Activated CD4-positive, CD25-positive, alpha-beta regulatory T cell treated with anti-CD3 and anti-CD28 coated beads, Interleukin-2, amount 50 U/mL, for 72 hours (primary cell): Measurements from ENCODE around the gene KIF5B.
"Not testable (repeated sequence)": the region's sequence is repeated elsewhere in the genome, so short reads cannot be mapped to it uniquely, and the experiment has no call there.

Experiments used
- DNase-seq: peaks from one replicate; pipeline ENCODE4 v3.0.0; 2021

KIF5B gene

DNA sequence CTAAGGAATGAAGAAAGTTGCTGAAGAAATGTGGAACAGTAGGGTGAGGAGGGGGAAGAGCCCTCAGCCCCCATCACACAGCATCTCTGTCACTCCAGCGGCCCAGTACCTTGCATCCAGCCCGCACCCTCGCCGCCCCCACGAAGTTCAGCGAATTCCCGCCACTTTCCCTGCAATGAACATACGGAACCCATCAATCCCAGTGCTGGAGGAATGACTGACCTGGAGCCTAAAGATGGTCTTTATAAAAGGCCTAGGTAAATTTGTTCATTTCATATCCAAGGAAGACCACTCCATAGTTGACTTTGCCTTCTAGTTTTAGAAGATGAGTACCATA lies 779 bp upstream of the KIF5B start:
- DNase-seq = no peak

DNA sequence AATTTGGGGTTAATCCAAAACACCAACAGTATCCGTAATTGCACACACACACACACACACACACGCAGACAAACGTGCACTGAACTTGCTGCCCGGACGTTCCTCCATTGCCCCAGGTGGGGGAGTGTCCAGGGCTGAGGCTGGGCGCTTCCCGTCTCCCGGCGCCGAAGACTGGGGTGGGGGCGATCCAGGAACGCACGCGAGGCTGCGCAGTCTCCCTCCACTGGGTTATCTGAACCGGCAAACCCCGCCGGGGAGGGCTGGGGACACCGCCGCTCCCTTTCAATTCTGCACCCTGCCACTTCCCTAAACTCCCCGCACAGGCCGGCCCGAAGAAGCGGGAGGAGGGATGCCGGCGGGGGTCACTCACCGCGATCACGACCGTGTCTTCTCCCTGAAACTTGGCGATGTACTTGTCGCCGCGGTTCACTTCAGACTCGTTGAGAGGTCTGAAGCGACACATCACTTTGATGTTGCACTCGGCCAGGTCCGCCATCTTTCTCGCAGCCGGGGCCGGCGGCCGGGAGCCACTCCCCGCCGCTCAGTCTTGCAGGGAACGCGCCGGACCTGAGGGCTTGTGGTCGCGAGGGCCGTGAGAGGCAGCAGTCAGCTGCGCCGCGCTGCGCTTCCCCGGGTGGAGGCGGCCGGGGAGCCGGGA lies 618 bp downstream of the KIF5B start:
- no peak for DNase-seq

DNA sequence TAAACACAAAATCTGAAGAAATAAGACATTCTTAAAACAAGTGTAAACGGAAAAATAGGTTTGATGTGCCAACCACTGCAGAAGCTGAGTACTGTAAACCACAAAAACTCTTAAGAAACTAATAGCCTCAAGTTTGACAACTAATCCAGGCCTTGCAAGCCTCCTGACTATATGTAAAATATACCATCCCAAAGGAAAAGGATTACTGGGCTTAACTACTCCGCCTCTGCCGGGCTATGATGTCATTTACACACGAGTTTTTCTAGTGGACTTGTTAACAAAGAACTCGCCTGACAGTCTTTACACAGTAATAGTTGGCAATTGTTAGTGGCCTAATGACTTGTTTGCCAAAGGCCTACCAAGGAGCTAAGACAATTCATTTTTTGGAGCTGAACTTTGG lies 2.1 kb downstream of the KIF5B start:
- no peak for DNase-seq

DNA sequence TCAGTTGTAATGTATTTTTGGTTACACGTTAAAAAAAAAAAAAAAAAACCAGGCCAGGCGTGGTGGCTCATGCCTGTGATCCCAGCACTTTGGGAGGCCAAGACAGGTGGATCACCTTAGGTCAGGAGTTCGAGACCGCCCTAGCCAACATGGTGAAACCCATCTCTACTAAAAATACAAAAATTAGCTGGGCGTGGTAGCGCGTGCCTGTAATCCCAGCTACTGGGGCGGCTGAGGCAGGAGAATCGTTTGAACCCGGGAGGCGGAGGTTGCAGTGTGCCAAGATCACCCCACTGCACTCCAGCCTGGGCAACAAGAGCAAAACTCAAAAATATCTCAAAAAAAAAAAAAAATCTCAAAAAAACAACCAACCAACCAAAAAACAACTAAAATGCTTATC lies 2.8 kb downstream of the KIF5B start:
- DNase-seq = not testable (repeated sequence)

DNA sequence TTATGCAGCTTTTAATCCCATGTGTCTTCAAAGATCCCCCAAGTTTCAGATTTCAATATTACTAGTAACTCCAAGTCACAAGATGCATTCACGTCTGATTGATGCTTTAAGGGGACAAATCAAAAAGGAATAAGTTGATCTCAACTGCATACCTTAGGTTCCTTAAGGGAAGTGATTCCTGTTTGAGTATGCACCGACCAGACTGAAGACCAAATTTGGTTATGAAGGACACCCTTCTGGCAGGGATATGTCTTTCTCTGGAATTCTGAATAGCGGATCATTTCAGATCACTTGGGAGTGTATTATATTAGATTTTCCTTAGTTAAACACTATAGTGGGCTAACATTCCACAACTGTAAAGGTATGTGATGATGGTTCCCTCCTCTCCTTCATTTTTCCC lies 4.3 kb downstream of the KIF5B start:
- DNase-seq = no peak

DNA sequence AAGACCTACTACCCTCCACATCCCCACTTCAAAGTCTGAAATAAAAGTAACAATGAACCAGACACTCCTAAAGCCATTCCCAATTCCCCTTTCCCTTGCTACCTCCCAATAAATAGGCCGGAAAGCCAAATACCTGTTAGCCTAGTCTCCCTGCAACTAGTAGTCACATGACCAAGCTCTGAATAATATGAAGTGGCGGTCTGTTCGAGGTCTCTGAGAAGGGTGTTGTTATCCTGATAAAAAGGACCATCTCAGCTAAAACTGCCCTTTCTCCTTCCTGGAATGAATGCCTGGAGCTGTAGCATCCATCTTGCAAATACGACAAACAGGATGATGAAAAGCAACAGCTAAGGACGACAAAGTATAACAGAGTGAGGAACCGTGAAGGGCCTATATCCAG lies 6.0 kb downstream of the KIF5B start:
- no peak for DNase-seq

DNA sequence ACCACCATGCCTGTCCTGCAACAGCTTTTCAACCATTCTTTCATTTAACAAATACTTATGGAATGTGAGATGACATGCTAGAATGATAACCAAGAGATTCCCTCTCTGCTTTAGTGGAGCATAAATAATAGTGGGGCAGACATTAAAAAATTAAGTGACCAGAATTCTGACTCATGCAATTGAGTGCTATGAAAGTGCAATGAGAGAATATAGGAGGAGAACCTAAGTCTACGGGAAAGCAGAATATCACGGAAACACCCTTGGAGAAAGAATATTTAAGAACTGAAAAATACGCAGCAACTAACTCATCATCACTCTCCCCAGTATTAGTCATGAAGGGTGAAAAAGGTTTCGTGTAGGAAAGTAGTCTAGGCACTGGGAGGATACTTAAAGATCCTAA lies 7.1 kb downstream of the KIF5B start:
- DNase-seq = no peak

DNA sequence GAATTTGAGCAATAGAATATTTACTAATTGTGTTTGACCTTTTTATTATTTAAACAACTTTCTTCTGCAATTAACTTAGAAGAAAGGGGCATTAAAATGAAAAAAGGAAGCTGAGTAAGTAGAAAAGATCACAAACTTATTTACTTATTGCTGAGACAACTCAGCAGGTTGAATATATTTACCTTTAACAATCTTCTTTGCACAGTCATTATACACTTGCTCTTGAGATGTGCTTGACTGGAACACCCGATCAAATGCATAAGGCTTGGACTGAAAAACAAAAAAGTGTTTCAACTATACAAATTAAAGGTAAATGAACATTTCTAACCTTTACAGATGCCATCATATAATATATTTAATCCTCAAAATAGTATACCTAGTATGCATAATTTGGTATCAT lies 7.9 kb downstream of the KIF5B start:
- DNase-seq = no peak

DNA sequence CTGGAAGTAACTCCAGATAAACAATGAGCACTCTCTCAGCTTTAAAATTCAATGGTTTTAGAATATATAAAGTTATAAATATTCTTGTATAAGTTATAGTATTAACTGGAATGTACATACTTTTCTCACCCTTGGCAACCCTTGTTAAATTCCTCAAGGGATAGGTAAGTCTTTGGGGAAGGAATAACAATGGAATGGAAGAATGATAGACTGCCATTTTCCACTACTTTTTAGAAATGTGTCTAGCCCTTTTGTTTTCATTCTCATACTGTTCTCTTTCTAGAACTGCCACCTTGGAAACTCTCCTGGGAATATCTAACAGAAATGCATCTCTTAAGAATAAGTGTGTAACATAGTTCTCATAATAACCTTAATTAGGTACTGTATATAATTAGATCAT lies 8.3 kb downstream of the KIF5B start:
- DNase-seq = no peak

DNA sequence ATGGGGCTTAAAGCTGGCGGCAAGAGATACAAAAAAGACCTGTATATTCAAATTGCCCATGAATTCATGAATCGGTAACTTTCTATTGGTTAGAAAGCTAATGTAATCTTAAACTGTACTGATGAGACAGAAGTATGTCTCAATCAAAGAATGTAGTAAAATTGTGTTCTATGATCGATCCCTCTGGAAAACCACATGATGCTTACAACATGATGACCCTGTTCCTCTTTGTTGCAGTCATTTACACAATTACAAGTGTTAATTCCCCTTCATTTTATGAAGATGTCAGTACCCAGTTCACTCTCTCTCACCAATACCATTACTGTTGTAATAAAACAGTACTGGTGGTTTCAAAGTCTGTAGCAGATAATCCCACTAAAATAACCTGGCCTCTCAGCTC lies 10.1 kb downstream of the KIF5B start:
- no peak for DNase-seq

DNA sequence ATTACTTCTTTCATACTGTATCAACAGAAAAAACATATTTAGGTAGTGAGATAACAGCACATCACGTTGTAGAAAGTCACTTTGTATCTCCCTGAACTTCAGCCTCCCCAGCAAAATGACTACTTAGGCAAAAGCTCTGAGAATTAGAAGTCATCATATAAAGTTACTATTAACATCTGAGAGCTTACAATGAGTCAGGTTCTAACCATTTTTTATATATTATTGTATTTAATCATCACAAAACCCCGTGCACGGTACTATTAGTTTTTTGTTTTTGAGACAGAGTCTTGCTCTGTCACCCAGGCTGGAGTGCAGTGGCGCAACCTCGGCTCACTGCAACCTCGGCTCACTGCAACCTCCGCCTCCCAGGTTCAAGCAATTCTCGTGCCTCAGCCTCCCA lies 13.5 kb downstream of the KIF5B start:
- DNase-seq = not testable (repeated sequence)

DNA sequence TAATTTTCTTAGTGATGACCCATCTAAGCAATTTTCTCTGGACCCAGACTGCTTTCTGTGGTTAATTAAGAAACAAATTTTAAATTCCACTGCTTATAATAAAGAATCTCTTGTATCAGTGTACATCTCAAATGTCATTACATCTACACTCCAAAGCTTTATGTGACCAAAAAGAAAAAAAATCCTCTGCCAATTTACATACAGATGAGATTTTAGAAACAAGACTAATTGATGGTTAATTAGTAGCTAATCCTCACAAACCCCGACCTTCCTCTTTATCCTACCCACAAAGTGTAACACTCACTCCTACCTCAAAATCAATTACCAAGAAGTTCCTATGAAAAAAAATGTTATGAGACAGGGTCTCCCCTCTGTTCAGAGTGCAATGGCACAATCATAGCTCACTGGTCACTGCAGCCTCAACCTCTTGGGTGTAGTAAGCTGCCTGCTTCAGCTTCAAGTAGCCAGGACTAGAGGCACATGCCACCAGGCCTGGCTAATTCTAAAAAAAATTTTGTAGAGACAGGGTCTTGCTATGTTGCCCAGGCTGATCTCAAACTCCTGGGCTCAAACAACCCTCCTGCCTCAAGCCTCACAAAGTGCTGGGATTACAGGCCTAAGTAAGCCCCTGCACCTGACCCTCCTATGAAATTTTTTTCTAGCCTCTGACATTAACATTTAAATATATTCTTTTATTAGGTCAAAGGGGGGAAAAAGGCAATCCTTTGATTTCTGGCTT lies 14.8 kb downstream of the KIF5B start:
- no peak for DNase-seq

DNA sequence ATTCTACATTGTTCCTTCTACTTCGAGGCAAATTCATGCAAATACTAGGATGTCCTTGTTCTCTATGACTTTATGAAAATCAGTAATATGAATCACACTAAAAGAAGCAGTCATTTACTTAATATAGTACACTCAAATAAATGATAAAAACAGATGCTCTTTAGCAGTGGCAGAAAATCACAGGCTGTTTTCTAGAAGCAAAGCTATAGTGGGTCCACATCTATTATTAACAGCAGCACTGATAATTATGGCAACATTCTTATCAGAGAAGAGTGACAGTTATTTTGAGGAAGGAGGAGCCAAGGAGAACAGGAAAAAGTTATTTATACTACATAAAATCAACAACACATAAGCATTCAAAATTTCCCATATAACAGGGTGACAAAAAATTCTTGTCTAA lies 16.5 kb downstream of the KIF5B start:
- DNase-seq = no peak

DNA sequence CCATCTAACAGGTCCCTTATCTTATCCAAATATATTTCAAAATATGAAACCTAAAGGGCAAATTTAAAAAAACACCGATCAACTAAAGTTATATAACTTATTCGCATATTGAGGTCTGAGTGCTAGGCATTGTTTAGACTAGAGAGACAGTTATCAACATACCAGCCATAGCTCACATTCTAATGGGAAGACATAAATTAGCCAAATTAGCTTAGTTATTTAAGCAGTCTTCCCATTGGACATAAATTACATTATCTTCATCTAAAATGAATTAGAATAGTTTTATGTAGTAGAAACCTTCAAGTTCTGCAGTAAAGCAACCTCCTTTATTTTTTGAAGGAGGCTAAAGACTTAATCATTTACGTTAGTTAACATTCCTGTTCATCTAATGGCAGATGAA lies 17.4 kb downstream of the KIF5B start:
- DNase-seq = no peak

DNA sequence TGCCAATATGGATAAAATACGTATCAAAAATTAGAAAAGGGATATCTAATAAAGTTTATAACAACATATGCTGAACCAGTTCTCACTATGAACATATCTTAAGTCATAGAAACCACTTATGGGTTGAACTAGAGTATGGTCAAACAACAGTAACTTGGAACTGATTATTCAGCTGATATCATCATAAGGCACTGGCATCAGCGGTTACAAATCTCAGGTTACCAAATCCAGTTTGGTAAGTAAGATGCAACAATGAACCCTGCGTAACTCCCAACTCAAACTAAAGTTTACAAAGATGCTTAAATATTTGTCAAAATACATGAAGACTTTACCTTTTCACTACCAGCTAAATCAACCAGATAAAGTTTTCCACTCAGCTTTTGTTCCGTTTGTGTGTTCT lies 19.3 kb downstream of the KIF5B start:
- DNase-seq = no peak

DNA sequence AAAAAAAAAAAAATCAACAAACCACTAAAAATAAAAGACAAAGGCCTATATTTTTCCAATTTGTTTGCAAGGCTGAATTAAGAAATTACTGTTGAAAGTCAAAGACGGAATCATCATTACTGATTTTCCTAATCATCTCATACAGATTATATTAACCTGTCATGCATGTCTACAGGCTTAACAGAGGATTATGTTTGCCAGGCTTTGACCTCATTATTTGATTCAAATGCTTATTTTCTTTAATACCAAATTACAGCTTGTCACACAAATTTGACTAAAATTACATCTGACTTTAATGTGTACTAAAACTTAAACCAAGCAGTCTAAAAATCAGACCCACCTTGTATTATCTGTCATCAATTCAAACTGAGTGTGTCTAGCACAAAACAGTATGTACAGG lies 21.2 kb downstream of the KIF5B start:
- no peak for DNase-seq

DNA sequence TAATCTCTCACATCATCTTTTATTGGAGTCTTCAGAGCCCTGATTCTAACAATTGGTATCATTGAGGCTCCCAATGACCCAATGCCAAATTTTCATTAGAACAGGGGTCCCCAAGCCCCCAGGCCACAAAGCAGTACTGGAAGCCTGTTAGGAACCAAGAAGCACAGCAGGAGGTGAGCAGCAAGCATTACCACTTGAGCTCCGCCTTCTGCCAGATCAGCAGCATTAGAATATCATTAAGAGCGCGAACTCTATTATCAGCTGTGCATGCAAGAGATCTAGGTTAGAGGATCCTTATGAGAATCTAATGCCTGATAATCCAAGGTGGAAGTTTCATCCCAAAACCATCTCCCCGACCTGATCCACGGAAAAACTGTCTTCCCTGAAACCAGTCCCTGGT lies 23.1 kb downstream of the KIF5B start:
- DNase-seq = no peak

DNA sequence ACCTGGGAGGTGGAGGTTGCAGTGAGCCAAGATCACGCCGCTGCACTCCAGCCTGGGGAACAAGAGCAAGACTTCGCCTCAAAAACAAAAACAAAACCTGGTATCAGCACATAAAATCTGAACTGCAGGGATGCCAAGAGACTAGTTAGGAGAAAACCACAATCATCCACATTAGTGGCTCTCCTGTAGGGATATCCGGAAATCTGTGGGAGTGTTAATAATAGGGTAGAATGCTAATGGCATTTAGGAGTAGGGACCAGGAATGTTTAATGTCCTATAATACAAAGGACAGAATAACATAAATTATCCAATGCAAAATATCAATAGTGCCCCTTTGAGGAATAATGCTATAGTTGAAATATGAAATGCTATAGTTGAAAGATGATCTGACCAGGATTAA lies 24.3 kb downstream of the KIF5B start:
- no peak for DNase-seq

DNA sequence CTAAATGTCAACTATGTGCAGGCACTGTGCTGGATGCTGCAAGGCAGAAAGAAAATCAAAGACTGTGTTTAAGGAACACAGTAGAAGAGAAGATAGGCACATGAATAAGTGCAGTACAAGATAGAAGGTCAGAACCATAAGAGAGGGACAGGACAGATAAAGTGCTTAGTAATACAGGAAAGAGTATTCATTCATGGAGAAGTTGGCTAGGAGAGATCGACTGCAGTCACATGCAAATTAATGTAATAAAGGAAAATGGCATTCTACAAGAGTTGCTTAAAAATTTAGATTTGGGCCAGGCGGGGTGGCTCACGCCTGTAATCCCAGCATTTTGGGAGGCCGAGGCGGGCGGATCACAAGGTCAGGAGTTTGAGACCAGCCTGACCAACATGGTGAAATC lies 24.8 kb downstream of the KIF5B start:
- no peak for DNase-seq

DNA sequence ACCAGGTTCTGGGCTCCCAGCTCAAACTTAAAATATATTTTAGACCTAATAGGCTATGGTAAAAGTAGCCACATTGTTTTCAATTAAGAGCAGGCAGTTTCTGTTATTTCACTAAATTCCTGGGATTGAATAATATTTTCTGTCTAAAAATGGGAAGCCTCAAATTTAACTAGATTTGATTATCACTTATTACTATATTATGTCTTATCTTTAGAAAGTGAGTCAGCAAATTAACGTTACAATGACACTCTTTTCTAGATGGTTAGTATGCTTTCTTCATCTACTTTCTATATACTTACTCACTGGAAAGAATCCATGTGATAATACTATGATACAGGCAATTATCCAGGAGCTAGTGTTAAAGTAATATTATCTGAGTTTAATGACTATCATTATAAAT lies 27.5 kb downstream of the KIF5B start:
- no peak for DNase-seq

DNA sequence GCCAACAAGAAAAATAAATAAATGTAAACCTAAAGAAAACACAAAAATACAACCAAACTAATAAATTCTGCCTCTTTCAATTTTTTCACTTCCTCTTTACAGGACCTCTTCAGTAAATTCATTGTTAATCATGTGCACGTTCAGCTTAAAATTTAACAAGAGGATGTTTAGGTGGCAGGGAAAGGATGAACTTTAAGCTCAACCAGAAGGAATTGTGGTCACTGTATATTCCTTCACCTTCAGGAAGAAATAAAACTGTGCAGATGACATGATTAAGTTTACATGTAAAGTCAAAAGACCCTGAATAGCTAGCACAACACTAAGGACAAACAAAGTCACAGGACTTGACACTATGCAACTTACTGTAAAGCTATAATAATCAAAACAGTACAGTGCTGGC lies 33.0 kb downstream of the KIF5B start:
- no peak for DNase-seq

DNA sequence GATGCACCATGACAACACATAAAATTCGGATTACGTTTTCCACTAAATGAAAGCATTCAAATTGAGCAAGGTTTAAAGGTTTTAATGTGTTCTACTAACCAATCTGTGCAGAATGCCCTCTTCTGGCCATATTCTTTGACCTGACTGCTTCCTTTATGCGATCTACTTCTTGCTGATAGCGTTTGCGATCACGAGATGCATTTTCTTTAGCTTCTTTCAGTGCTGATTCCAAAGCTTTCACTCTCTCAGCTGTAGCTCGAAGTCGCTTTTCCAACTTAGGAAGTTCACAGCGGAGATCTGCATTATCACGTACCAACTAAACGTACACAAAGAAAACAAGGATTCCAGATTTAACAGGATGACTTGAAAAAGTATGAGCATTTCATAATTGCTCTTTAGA lies 39.2 kb downstream of the KIF5B start:
- no peak for DNase-seq

DNA sequence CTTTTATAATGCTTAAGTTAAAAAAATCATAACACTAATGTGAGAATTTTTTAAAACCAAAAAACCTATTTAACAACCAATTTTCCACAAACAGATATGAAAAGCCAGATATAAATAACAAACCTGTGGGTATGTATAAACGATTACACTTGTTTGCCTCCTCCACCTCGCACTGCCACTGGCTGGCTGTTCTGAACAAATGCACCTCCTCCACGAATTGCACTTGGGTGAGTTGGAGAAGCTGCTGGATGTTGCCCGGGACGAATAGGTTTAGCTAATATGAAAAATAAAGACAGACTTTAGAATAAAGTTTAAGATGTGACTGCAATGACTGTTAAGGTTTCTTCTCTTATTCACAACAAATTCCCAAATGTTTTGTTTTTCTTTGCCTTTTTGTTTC lies 40.8 kb downstream of the KIF5B start:
- no peak for DNase-seq

DNA sequence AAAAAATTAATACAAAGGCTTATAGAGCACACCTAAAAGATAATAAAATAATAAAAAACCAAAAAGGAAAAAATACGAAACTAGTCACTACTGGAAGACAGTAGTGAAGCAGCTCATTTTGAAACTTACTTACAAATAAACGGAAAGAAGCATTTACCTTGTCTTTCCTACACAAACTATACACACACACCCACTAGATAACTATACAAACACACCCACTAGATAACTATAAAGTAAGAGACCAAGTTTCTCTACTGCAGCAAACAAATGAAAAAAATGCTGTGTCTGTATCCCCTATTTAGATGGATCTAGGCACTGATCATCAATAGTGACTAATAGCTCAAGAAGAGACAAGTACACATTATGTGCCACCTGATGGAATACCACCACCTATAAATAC lies 49.2 kb downstream of the KIF5B start:
- no peak for DNase-seq

DNA sequence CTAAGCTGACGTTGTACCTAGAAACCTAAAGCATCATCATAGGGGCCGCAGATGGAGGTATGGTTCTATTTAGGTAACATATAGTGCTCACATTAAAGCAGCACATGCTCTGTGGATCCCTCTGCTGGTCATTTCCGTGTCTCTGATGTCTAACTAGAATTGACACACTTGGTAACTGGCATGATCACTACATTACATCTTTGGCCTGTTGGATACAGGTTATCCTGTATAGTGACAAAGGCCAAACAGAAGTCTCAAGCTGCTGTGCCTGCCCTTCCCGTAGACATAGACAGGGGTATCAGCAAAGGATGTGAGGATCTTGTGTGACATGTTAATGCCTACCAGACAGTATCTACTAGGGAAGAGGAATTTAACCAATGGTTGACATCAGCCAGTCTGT lies 51.2 kb downstream of the KIF5B start:
- DNase-seq = no peak
